DMS153 (cell line): ENCODE results near the gene GALNT4.

ENCODE experiments used
- DNase-seq: peaks from one replicate; lab custom pipeline; 2025; lab: John Stamatoyannopoulos, UW

GALNT4 gene

DNA sequence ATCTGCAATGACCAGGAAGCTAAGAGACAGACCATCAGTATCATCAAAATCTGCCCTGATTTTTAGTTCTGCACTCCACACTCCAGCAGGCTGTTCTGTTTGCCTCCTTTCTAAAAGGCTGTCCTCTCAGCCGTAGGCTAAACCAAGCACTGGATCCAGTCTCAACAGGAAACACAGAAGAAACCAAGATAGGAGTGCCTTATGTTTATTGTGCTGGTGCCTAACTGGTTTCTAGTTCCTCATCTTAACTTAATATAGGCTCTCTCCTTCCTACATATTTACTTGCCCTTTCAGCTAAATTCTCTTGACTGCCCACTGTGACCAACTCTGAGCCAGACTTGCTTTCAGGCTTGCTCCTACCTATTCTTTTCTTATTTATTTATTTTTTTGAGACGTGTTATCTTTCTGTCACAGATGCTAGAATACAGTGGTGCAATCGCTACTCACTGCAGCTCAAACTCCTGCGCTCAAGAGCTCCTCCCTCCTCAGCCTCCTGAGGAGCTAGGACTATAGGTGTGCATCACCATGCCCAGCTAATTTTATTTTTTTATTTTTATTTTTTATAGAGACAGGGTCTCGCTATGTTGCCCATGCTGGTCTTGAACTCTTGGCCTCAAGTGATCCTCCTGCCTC lies 30.8 kb downstream of the GALNT4 start:
- no peak for DNase-seq

GRCh38 chr12:89492883-89493282 lies 31.7 kb downstream of the GALNT4 start:
- DNase-seq = no peak

- DNase-seq = no peak
Measured at GRCh38 chr12:89490922-89491321, 33.7 kb downstream of the GALNT4 start.

GRCh38 chr12:89486264-89486663 lies 38.3 kb downstream of the GALNT4 start:
- no peak for DNase-seq

GRCh38 chr12:89484470-89484869 lies 40.1 kb downstream of the GALNT4 start:
- no peak for DNase-seq

GRCh38 chr12:89481213-89481914 lies 43.2 kb downstream of the GALNT4 start:
- no peak for DNase-seq

GRCh38 chr12:89479982-89480381 lies 44.6 kb downstream of the GALNT4 start:
- no peak for DNase-seq

DNA sequence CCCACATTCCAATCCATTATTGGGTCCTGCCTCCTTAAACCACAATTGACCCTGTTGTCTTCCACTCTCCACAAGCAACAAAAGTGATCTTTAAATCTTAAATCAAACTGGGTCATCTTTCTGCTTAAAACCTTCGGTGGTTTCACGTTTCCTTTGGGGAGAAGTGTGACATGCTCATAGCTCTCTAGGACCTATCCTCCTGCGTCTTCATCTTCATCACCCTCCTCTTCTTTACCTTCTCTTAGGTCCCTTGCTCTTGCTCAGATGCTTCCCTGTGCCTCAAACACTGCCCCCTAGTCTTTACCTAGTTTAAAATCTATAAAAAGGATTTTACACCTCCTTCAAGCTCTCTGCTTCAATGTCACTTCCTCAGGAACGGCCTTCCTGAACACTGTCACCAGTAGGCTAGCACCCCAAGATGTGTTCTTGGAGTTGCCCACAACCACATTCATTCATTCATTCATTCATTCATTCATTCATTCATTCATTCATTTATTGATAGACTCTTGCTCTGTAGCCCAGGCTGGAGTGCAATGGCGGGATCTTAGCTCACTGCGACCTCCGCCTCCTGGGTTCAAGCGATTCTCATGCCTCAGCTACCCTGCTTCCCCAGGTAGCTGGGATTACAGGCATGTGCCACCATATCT lies 46.8 kb downstream of the GALNT4 start:
- no peak for DNase-seq

DNA sequence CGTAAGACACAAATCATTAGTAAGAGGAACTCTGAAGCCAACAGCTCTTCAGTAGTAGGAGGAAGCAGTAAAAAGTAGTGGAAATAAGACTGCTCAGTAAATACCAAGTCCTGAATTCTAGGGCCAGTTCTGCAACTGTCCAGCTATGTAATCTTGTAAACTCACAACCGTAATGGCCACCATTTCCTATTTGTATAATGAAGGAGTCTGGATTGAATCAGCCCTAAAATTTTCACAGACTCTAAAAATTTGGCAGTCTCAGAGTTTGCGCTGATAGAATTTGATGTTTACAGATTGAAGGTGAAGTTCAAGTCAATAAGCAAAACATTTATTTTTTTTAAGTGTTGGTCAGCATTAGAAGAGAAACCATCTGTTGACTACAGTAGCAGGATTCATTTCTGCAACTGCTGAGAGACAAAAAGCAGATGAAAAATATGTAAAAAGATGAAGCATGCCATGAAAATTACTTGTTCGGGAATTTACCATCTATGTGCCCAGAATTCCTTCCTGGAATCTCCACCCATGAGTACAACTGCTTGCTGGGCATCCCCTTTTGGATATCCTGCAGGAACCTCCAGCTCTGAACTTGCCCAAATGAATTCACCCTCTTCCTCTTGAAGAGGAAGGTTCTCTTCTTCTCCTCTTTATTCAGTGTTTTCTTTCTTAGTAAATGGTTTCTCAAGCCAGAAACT lies 47.5 kb downstream of the GALNT4 start:
- no peak for DNase-seq

DNA sequence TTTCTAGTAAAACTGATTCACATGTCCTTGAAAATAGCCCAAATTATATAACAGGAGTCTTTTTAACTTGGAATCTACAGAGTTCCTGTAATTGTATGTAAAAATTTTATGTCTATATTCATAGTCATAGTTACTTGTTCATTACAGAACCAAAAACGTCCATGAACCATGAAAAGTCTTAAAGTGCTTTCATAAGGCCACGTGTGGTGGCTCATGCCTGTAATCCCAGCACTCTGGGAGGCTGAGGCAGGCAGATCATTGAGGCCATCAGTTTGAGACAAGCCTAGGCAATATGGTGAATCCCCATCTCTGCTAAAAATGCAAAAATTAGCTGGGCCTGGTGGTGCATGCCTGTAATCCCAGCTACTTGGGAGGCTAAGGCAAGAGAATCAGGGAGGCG lies 48.4 kb downstream of the GALNT4 start:
- DNase-seq = no peak

- DNase-seq = no peak
Measured at GRCh38 chr12:89475203-89475990, 49.2 kb downstream of the GALNT4 start.

- no peak for DNase-seq
Measured at GRCh38 chr12:89474615-89475014, 50.0 kb downstream of the GALNT4 start.
